ENCODE data around the gene CDH13. TPM values are rescaled to one million over a fixed set of nuclear protein-coding genes. Genes with fewer than 3 reads are reported as not detected.

The CDH13 gene
- total and polyA plus RNA-seq, 2 experiments from 2014 or later: 1.6 to 4.4 TPM

GRCh38 chr16:83019963-83020362, 393.2 kb downstream of the CDH13 start:
- DNase-seq (ENCODE audit: low spot score) (no peak), ATAC-seq (no peak)
- H3K36me3 Mint-ChIP-seq (ENCODE audit: low read depth): no peaks in the 10 kb centered on the region
- H3K79me2 ChIP-seq (replicated peaks; ENCODE audit: insufficient read depth): no peaks in the 10 kb centered on the region
- no peaks in the 10 kb centered on the region for H3K27me3 Mint-ChIP-seq (ENCODE audit: insufficient read depth, low read depth, poor library complexity)
- no peaks in the 10 kb centered on the region for H3F3A ChIP-seq (replicated peaks; ENCODE audit: low read depth)
- no peak overlapping the region for H3K27ac ChIP-seq (ENCODE audit: low read depth)
- H4K20me1 ChIP-seq (replicated peaks; ENCODE audit: insufficient read depth): no peaks in the 10 kb centered on the region
- no peak overlapping the region for H2AFZ ChIP-seq
- no peaks in the 10 kb centered on the region for H3K4me1 Mint-ChIP-seq
- H3K27me3 ChIP-seq (ENCODE audit: insufficient read depth): no peaks in the 10 kb centered on the region
- H3K4me3 Mint-ChIP-seq: no peak overlapping the region
- H3K4me2 ChIP-seq: no peak overlapping the region
- no peak for TF ChIP-seq CTCF (conservative IDR thresholded peaks at IDR 0.05; ENCODE audit: low read depth in 2 of 2)
- no peak for TF ChIP-seq ZNF114 (CRISPR knock-in tag; IDR thresholded peaks at IDR 0.05)
- no peak for TF ChIP-seq JUNB (IDR thresholded peaks at IDR 0.05; ENCODE audit: unreplicated experiment)
- no peak for TF ChIP-seq CREB1 (CRISPR knock-in tag; IDR thresholded peaks at IDR 0.05; ENCODE audit: low read depth)
- TF ChIP-seq EZH2 (IDR thresholded peaks at IDR 0.05; ENCODE audit: low read depth, unreplicated experiment): no peak
- TF ChIP-seq ZNF331 (CRISPR knock-in tag; IDR thresholded peaks at IDR 0.05; ENCODE audit: low read depth): no peak
- TF ChIP-seq ETS1 (IDR thresholded peaks at IDR 0.05): no peak
- TF ChIP-seq, protein P1, sequence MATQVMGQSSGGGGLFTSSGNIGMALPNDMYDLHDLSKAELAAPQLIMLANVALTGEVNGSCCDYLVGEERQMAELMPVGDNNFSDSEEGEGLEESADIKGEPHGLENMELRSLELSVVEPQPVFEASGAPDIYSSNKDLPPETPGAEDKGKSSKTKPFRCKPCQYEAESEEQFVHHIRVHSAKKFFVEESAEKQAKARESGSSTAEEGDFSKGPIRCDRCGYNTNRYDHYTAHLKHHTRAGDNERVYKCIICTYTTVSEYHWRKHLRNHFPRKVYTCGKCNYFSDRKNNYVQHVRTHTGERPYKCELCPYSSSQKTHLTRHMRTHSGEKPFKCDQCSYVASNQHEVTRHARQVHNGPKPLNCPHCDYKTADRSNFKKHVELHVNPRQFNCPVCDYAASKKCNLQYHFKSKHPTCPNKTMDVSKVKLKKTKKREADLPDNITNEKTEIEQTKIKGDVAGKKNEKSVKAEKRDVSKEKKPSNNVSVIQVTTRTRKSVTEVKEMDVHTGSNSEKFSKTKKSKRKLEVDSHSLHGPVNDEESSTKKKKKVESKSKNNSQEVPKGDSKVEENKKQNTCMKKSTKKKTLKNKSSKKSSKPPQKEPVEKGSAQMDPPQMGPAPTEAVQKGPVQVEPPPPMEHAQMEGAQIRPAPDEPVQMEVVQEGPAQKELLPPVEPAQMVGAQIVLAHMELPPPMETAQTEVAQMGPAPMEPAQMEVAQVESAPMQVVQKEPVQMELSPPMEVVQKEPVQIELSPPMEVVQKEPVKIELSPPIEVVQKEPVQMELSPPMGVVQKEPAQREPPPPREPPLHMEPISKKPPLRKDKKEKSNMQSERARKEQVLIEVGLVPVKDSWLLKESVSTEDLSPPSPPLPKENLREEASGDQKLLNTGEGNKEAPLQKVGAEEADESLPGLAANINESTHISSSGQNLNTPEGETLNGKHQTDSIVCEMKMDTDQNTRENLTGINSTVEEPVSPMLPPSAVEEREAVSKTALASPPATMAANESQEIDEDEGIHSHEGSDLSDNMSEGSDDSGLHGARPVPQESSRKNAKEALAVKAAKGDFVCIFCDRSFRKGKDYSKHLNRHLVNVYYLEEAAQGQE (IDR thresholded peaks at IDR 0.05; ENCODE audit: unreplicated experiment): no peak
- no peak overlapping the region for H3K4me3 ChIP-seq
- peaks cover 6% of the 10 kb centered on the region; the same call in 1 of the 2 replicates for H3K9me2 ChIP-seq (ENCODE audit: insufficient read depth)
- no peaks in the 10 kb centered on the region for H3K36me3 ChIP-seq (ENCODE audit: insufficient read depth)
- no peak overlapping the region for H3K27ac Mint-ChIP-seq
- H3K9me3 Mint-ChIP-seq: no peaks in the 10 kb centered on the region; the same call in 2 of the 3 replicates
- no peaks in the 10 kb centered on the region for H3K4me1 ChIP-seq (ENCODE audit: insufficient read depth)

DNA sequence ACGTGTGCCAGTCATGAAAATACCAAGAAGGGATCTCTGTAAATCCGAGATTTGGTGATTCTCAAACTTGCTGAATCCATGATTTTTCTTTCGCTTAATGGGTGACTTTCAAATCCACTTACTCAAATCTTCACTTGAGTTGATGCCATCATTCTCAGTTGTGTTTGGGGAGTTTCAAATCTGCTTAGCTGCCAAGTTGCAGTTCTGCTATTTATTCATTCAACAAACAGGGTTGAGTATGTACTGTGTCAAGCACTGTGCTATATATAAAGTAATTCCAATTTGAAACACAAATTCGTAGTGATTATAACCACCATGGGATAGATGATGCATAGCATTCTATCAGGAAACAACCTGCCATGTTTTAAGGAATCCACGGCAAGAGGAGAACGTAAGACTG, 394.3 kb downstream of the CDH13 start:
- ATAC-seq (no peak), DNase-seq (ENCODE audit: low spot score) (no peak)
- Histone ChIP-seq H3K79me2 (replicated peaks; ENCODE audit: insufficient read depth) (no peaks in the 10 kb centered on the region), H4K20me1 (replicated peaks; ENCODE audit: insufficient read depth) (no peaks in the 10 kb centered on the region), H3K4me3 (no peak overlapping the region), H3F3A (replicated peaks; ENCODE audit: low read depth) (no peaks in the 10 kb centered on the region), H3K36me3 (ENCODE audit: insufficient read depth) (no peaks in the 10 kb centered on the region), H3K27ac (ENCODE audit: low read depth) (no peak overlapping the region), H3K4me2 (no peak overlapping the region), H3K27me3 (ENCODE audit: insufficient read depth) (no peaks in the 10 kb centered on the region), H3K4me1 (ENCODE audit: insufficient read depth) (no peaks in the 10 kb centered on the region), H2AFZ (no peak overlapping the region), H3K9me2 (ENCODE audit: insufficient read depth) (peaks cover 6% of the 10 kb centered on the region; the same call in 1 of the 2 replicates)
- Mint-ChIP-seq H3K4me1 (no peaks in the 10 kb centered on the region), H3K36me3 (ENCODE audit: low read depth) (no peaks in the 10 kb centered on the region), H3K27me3 (ENCODE audit: insufficient read depth, low read depth, poor library complexity) (no peaks in the 10 kb centered on the region), H3K27ac (no peak overlapping the region), H3K4me3 (no peak overlapping the region), H3K9me3 (no peaks in the 10 kb centered on the region; the same call in 2 of the 3 replicates)
- TF ChIP-seq ZNF331 (CRISPR knock-in tag; IDR thresholded peaks at IDR 0.05; ENCODE audit: low read depth): no peak
- TF ChIP-seq STAT1 (IDR thresholded peaks at IDR 0.05; ENCODE audit: unreplicated experiment): no peak
- no peak for TF ChIP-seq JUNB (IDR thresholded peaks at IDR 0.05; ENCODE audit: unreplicated experiment)
- TF ChIP-seq CTCF (conservative IDR thresholded peaks at IDR 0.05; ENCODE audit: low read depth in 2 of 2): no peak
- no peak for TF ChIP-seq ZNF114 (CRISPR knock-in tag; IDR thresholded peaks at IDR 0.05)
- no peak for TF ChIP-seq NANOG (IDR thresholded peaks at IDR 0.05; ENCODE audit: borderline replicate concordance)

Measured in GM23338 (cell line).